ENCODE results near the gene GTSF1L. TPM values are rescaled to one million over a fixed set of nuclear protein-coding genes. Genes with fewer than 3 reads are reported as not detected.

GTSF1L gene
- total and polyA plus RNA-seq, 2 experiments from 2014 or later = not detected

DNA sequence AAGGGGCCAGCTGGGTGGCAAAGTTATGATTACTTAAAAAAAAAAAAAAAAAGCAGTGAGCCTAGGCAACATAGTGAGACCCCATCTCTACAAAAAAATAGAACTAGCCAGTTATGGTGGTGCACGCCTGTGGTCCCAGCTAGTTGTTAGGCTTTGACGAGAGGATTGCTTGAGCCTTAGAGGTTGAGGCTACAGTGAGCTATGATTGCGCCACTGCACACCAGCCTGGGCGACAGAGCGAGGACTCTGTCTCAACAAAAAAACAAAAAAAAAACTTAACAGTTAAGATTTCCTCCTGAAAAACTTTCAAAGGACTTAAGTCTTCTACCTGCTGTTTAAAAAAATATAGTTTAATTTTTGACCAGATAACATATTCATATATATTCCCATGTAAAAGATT is 2.4 kb downstream of the GTSF1L start:
- H4K20me1 ChIP-seq (ENCODE audit: insufficient read depth) = no peaks in the 10 kb centered on the region
- no peak for DNase-seq
- peaks cover 3% of the 10 kb centered on the region; the same call in 1 of the 2 replicates for H3F3A ChIP-seq (ENCODE audit: insufficient read depth)
- no peak overlapping the region for H2AFZ ChIP-seq
- WGBS, 2 experiments (ENCODE audit: low coverage in 1 of 2, low lambda C conversion rate in 2 of 2, missing lambda C conversion rate in 2 of 2) = 95 to 96% methylated on average over 5 of the region's 5 CpGs
- in situ Hi-C loops (cut with MboI) = no loop called here
- no peak overlapping the region for H3K4me3 ChIP-seq
- H3K4me2 ChIP-seq (ENCODE audit: unreplicated experiment) = no peak overlapping the region
- no peaks in the 10 kb centered on the region for H3K4me1 ChIP-seq (ENCODE audit: insufficient read depth)
- TF ChIP-seq EZH2 (IDR thresholded peaks at IDR 0.05; ENCODE audit: insufficient read depth, poor library complexity, severe bottlenecking) = no peak
- no peak for TF ChIP-seq EZH2phosphoT487 (IDR thresholded peaks at IDR 0.05; ENCODE audit: insufficient read depth, low read depth)
- H3K27me3 ChIP-seq (replicated peaks; ENCODE audit: insufficient read depth) = no peaks in the 10 kb centered on the region
- H3K79me2 ChIP-seq (ENCODE audit: insufficient read depth) = no peaks in the 10 kb centered on the region
- no peaks in the 10 kb centered on the region for H3K9me2 ChIP-seq (ENCODE audit: insufficient read depth)
- H3K27ac ChIP-seq = no peak overlapping the region
- no peak overlapping the region for H3K9ac ChIP-seq
- H3K9me3 ChIP-seq (ENCODE audit: low read depth) = no peaks in the 10 kb centered on the region
- no peaks in the 10 kb centered on the region for H3K36me3 ChIP-seq (ENCODE audit: low read depth)

DNA sequence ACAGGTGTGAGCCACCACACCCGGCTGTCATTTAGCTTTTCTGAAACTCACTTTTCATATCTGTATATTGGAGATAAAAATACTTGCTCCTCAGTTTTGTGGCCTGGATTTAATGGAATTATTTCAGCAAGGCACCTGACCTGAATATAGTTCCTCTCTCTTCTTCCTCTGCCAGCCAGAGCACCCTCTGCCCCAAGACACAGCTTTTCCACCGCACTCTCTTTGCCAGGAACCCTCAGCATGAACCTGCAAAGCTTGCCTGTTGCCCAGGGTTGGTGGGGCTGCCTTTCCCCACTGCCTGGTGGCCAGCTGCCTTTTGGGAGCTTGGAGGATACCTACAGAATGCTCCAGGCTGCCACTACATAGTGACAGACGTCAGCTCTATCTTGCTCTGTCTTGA is 3.1 kb downstream of the GTSF1L start:
- in situ Hi-C loops (cut with MboI) = no loop called here
- Histone ChIP-seq H3F3A (ENCODE audit: insufficient read depth) (peaks cover 3% of the 10 kb centered on the region; the same call in 1 of the 2 replicates), H3K9me2 (ENCODE audit: insufficient read depth) (no peaks in the 10 kb centered on the region), H3K27me3 (replicated peaks; ENCODE audit: insufficient read depth) (no peaks in the 10 kb centered on the region), H3K36me3 (ENCODE audit: low read depth) (no peaks in the 10 kb centered on the region), H3K4me2 (ENCODE audit: unreplicated experiment) (no peak overlapping the region), H3K4me1 (ENCODE audit: insufficient read depth) (no peaks in the 10 kb centered on the region), H2AFZ (no peak overlapping the region), H3K9me3 (ENCODE audit: low read depth) (no peaks in the 10 kb centered on the region), H3K9ac (no peak overlapping the region), H3K79me2 (ENCODE audit: insufficient read depth) (no peaks in the 10 kb centered on the region), H4K20me1 (ENCODE audit: insufficient read depth) (no peaks in the 10 kb centered on the region), H3K4me3 (no peak overlapping the region), H3K27ac (no peak overlapping the region)
- WGBS, 2 experiments (ENCODE audit: low coverage in 1 of 2, low lambda C conversion rate in 2 of 2, missing lambda C conversion rate in 2 of 2) = 57 to 64% methylated on average over 3 of the region's 3 CpGs
- DNase-seq = no peak
- TF ChIP-seq EZH2phosphoT487 (IDR thresholded peaks at IDR 0.05; ENCODE audit: insufficient read depth, low read depth) (no peak), EZH2 (IDR thresholded peaks at IDR 0.05; ENCODE audit: insufficient read depth, poor library complexity, severe bottlenecking) (no peak)

DNA sequence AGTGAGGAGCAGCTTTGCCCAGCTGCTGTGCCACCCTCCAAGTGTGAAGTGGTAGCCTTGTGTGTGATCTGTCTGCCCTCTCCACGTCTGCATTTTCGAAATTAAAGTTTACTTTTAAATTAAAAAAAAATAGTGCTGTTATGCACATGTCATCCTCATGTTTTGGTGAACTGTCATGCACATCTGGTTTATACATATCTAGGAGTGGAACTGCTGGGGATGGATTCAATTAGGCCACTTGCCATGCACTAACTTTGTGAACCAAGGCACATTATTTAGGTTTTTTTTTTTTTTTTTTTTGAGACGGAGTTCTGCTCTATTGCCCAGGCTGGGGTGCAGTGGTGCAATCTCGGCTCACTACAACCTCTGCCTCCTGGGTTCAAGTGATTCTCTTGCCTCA is 3.6 kb downstream of the GTSF1L start:
- DNase-seq = no peak
- no peaks in the 10 kb centered on the region for H3K9me2 ChIP-seq (ENCODE audit: insufficient read depth)
- no peak overlapping the region for H2AFZ ChIP-seq

DNA sequence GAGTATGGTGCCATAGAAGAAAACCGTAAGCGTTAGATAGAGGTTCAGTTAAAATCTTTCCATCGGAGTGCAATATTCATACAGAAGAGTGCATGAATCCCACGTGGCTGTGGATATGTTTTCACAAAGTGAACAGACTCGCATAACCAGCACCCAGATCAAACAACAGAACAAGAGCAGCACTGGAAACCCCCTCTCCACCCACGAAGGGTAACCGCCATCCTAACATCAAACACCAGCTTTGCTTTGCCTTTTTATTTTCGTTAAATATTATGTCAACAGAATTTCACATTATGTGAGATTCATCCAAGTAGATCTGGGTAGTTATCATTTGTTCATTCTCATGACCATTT is 4.7 kb downstream of the GTSF1L start:
- DNase-seq = no peak
- no peak overlapping the region for H3K4me3 ChIP-seq
- H3F3A ChIP-seq (ENCODE audit: insufficient read depth) = peaks cover 3% of the 10 kb centered on the region; the same call in 1 of the 2 replicates
- no peaks in the 10 kb centered on the region for H4K20me1 ChIP-seq (ENCODE audit: insufficient read depth)
- H2AFZ ChIP-seq = no peak overlapping the region
- H3K36me3 ChIP-seq (ENCODE audit: low read depth) = no peaks in the 10 kb centered on the region
- TF ChIP-seq EZH2phosphoT487 (IDR thresholded peaks at IDR 0.05; ENCODE audit: insufficient read depth, low read depth) (no peak), EZH2 (IDR thresholded peaks at IDR 0.05; ENCODE audit: insufficient read depth, poor library complexity, severe bottlenecking) (no peak)
- no peaks in the 10 kb centered on the region for H3K79me2 ChIP-seq (ENCODE audit: insufficient read depth)
- H3K27me3 ChIP-seq (replicated peaks; ENCODE audit: insufficient read depth) = no peaks in the 10 kb centered on the region
- no peak overlapping the region for H3K4me2 ChIP-seq (ENCODE audit: unreplicated experiment)
- 82 to 85% methylated on average over 8 of the region's 8 CpGs for WGBS, 2 experiments (ENCODE audit: low coverage in 1 of 2, low lambda C conversion rate in 2 of 2, missing lambda C conversion rate in 2 of 2)
- no peaks in the 10 kb centered on the region for H3K9me3 ChIP-seq (ENCODE audit: low read depth)
- no peak overlapping the region for H3K27ac ChIP-seq
- H3K4me1 ChIP-seq (ENCODE audit: insufficient read depth) = no peaks in the 10 kb centered on the region
- no peaks in the 10 kb centered on the region for H3K9me2 ChIP-seq (ENCODE audit: insufficient read depth)
- H3K9ac ChIP-seq = no peak overlapping the region
- in situ Hi-C loops (cut with MboI) = no loop called here

More for the DNA sequence above, 3.6 kb downstream of the GTSF1L start:
- WGBS, 2 experiments (ENCODE audit: low coverage in 1 of 2, low lambda C conversion rate in 2 of 2, missing lambda C conversion rate in 2 of 2) = 10 to 11% methylated on average over 4 of the region's 4 CpGs
- Histone ChIP-seq H3F3A (ENCODE audit: insufficient read depth) (peaks cover 3% of the 10 kb centered on the region; the same call in 1 of the 2 replicates), H3K4me1 (ENCODE audit: insufficient read depth) (no peaks in the 10 kb centered on the region), H3K27me3 (replicated peaks; ENCODE audit: insufficient read depth) (no peaks in the 10 kb centered on the region), H3K4me3 (no peak overlapping the region), H4K20me1 (ENCODE audit: insufficient read depth) (no peaks in the 10 kb centered on the region), H3K4me2 (ENCODE audit: unreplicated experiment) (no peak overlapping the region), H3K27ac (no peak overlapping the region), H3K36me3 (ENCODE audit: low read depth) (no peaks in the 10 kb centered on the region), H3K9ac (no peak overlapping the region), H3K9me3 (ENCODE audit: low read depth) (no peaks in the 10 kb centered on the region), H3K79me2 (ENCODE audit: insufficient read depth) (no peaks in the 10 kb centered on the region)
- TF ChIP-seq EZH2phosphoT487 (IDR thresholded peaks at IDR 0.05; ENCODE audit: insufficient read depth, low read depth) = no peak
- no peak for TF ChIP-seq EZH2 (IDR thresholded peaks at IDR 0.05; ENCODE audit: insufficient read depth, poor library complexity, severe bottlenecking)
- in situ Hi-C loops (cut with MboI) = no loop called here

All from GM23248 (cell line).